Activated effector memory CD4-positive, alpha-beta T cell treated with anti-CD3 and anti-CD28 coated beads, Interleukin-2, amount 50 U/mL, for 16 hours (primary cell): Measurements from ENCODE around the gene ZNF827.
A peak's percentile ranks its signal among the peaks of the same experiment; 100 is the strongest.

Experiments used
- DNase-seq: peaks from one replicate; pipeline ENCODE4 v3.0.0-alpha.2; 2020

The ZNF827 gene

DNA sequence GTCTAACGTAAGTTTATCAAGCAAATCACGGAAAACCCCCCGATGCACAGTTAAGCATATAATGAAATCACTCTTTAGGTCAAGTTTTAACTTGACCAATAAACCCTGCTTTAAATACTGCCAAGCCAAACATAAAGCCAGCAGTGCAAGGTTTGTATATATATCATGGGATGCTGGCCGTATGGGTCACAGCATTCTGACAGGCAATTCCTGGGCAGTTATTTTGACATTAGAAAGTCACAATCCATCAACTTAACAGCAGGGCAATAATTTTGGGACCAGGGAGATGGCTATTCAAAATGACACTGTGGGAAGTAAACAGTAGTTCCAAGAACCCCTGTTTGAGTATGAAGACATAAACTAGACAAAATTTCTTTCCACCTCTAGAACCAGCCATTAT, 116.9 kb downstream of the ZNF827 start:
- no peak for DNase-seq

DNA sequence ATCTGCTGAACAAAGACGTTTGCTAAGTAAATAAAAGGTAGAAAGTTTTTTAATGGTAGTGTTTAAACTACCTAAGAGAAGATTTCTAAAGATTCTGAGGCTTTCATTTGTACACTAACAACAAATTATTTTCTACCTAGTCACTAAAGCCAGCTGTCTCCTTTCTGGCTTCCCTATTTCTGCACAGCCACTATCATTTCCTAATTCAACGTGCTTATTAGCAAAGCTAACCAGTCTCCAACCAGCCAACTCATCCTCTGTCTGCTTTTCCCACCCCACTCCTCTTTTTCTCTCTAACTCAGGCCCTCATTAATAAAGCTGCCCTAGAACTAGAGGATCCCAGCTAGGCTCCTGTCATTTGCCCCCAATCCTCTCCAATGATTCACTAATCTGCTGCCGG, 118.2 kb downstream of the ZNF827 start:
- DNase-seq = no peak

DNA sequence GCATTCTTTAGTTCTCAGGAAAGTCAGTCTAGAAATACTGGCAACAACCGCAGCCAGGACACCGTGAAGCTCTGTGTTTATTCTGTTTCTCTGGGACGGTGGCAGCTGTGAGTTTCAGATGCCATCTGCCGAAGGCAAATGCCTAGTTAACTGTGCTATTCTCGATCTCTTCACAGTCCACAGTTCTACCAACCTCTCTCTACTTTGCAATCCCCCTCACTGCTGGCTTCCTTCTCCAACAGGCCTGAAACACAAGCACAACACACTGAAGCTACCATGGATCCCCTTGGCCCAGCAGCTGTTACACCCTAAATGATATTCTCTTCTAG, 118.8 kb downstream of the ZNF827 start:
- DNase-seq = no peak

DNA sequence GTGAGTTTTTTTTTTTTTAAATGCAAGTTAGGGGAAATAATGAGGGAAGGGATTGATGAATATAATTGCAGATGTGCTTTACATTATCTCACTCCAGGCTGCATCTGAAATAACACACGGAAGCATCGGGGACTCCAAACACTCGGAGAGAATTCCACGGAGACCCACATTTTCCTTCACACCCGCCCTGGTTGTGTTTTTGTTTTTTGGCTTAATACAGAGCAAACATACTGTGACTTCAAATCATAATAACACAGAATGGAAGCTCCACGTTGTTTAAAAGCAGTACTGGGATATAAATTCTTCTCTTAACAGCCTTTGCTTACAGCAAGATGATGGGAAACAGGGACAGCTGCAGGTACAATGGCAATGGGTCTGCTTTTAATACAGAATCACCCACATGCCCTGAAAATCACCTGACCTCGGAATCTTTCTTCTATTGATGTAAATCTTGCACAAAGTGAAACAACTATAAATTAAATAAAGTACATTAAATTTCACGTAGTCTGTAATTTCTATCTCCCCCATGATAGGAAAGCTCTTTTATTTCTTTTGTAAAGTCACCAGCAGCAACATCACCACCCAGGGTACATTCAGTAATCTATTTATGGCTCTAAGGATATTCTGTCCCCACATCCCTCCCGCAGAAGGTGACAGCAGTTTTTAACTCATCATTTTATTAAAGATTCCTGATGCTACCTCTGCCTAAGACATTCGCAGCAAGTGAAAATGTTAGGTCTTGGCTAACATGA, 119.3 kb downstream of the ZNF827 start:
- DNase-seq = no peak

DNA sequence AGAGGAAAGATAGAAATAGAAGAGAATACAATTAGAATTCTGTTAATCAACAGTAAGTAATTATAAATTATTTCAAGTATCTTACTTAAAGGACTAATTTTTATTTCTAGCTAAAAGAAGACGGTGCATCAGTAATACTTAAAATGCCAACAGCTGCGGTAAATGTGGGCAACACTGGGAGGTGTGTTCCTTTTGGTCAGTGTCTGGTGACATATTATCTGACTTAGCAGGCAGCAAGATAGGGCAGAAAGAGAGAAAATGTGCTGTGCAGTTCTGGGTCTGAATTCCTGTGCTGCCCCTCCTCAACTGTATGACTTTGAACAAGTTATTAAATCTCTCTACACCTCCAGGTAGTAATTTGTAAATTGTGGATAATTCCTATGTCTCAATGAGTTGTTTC, 120.6 kb downstream of the ZNF827 start:
- no peak for DNase-seq

DNA sequence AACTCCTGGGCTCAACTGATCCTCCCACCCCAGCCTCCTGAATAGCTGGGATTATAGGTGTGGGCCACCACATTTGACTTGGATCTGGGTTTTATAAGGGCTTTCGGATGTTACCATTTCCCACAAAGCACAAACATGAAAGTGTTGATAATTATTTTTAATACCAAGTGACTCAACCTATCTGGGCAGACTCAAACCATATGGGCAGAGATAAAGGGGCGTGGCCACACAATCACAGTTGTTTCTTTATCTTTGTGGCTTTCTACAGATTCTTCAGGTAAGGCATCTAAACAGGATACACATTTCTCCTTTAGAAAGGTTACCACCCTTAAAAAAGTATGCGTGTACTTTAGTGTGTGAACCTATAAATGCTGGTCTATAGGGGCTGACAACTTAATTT, 122.5 kb downstream of the ZNF827 start:
- no peak for DNase-seq

DNA sequence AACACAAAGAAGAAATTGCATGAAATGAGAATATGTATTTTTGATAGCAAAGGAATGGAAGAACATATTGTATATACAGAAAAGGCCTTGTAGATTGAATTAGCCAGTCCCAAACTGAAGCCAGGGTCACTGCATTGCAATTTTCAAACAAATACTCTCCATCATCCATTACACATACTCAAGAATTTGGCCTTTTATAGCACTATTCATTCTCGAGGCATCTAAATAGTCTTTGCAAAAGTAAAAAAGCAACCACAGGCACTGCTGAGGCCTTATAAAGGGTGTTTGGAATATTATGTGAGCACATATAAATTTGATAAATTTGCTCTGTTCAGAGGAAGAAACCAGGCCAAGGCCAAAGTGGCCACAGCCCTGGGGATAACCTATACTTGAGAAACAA, 123.0 kb downstream of the ZNF827 start:
- DNase-seq = no peak

DNA sequence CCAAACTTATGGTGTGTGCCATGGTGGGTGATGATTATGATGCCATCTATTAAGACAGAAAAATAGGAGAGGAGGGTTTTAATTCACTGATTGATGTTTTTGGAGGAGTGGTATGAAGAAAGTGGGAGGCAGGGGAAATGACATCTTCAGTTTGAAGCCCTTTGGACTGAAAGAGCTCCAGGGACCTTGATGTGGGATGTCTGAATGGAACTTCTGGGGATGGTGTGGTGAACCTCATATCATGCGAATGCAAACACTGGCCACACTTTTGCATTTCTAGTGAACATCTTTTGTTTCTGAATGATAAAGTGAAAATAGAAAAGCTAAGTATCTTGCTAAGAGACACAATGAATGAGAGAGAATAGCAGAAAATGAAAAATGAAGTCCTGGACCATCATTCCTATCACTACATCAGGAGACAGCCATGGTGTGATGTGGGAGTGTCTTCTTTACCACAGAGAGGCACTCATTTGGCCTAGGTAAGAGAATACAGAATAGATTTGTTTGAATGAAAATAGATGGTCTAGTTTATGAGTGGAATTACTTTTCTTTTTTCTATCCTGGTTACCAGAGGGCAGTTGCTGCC, 123.5 kb downstream of the ZNF827 start:
- DNase-seq = no peak

DNA sequence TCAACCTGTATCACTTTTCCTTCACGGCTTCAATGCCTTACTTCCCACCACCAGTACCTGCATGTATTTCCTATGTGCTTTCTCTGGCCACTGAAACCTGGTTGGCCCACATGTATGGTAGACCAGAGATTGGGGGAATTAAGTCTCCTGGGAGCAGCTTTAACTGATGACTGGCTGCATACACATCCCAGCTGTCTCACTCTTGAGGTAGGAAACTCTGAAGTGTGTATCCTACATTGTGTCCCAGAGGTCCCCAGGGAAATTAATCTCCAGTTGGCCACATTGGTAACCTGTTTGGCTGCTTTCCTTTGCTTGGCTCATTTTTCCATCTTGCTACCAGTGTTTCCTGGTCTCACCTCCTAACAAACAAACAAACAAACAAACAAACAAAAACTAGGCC, 124.4 kb downstream of the ZNF827 start:
- DNase-seq = no peak

DNA sequence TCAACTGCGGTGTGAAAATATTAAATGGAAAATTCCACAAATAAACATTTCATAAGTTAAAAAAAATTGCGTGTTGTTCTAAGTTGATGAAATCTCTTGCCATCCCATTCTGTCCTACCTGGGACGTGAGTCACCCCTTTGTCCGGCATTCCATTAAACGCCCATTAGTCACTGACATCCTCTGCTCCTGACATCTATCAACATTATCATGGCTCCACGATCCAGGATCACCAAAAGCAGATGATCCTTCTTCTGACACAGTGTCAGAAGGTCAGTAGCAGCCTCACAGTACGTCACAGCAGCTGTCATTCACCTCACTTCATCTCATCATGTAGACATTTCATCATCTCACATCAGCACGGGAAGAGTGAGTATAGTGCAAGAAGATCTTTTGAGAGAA, 125.7 kb downstream of the ZNF827 start:
- DNase-seq = no peak

DNA sequence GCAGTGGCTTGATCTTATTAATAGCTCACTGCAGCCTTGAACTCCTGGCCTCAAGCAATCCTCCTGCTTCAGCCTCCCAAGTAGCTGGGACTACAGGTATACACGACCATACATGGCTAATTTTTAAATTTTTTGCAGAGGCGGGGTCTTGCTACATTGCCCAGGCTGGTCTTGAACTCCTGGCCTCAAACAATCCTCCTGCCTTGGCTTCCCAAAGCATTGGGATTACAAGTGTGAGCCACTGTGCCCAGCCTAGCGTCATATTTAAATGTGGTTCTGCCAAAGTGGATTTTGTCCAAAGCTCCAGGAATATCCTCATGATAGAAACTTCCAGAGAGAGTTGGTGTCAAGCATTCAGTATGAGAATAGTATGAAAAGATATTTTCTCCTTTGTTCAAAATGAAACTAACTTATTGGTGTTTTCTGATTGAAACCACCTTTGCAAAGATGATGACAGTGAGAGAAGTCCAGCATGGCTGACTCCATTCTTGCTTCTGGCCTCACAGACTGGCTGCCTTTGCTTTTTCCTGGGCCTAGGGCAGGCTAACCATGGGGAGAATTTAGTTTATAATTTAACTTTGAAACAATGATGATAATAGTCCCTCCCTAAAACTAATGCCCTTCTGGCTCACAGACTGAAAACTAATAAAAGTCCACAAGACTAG, 129.6 kb downstream of the ZNF827 start:
- DNase-seq = no peak

DNA sequence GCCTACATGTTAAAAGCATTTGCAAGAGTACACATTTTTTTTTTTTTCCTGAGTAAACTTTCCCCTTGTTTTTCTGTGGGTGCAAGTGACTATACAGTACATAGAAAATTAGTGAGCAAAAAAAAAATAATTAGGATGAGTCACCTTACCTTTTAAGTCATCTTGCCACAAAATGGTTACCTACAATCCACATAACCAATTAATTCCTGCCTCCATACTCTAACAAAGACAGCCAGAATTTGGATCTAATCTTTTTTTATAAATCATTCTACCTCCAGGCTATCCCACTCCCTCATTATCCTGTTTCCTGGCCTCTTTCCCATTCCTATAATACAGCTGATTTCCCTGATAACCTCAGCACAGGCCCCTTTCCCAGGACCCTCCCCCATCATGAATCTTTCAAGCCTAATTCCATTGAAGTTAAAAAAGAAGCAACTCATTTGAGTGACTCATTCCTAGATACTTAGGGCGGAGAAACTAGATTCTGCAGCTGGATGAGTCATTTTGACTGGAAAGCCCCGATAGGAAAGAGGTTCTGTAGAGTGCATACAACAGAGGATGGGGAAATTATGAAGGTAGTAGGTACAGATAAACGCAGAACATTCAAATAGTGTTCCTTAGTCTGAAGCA, 130.5 kb downstream of the ZNF827 start:
- peak; percentile 68 for DNase-seq

DNA sequence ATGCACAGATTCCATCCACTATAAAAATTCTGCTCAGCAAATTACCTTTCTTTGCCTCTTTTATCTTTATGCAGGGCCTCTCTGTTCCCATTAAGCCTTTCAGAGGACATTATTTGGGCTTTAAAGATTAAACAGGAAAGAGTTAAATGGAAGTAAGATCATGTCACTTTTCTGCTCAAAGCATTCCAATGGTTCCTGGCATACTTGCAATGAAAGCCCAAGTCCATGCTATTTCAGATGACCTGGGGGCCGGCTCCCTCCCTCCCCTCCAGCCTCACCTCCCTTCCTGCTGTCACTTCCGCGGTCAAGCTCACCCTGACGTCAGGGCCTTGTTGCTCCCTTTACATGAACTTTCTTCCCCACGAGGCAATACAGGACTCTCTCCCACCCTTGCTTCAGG, 133.1 kb downstream of the ZNF827 start:
- no peak for DNase-seq

DNA sequence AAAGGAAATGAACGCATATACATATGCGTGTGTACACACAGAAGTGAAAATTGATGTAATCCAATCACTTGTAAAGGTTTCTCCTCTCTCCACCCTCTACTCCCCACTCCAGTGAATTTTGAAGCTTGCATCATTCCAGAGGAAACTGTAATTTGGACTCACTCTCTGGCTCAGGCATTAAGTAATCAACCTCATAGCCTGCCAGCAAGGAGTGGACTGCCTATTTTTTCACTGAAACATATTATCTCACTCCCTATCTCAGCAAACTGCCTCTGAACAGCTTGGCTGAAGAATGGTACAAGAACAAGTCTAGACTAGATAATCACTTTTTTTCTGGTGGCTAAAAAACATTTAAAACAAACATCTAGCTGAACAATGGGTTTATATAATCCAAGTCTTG, 134.5 kb downstream of the ZNF827 start:
- no peak for DNase-seq

DNA sequence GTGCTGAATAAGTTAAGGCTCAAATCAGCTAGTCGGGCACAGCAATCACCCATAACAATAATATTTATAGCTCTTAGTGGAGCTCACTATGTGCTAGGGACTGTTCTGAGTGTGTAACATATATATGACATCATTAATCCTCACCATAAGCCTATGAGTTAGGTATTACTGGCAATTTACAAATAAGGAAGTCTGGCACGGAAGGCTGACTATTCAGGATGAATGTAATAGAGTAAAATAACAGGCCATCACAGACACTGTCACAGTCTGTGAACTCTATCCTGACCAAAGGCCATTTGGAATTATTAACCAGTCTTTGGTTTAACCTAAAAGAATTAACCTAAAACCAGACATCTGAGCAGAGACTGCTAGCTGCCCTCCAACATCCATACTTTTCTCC, 139.4 kb downstream of the ZNF827 start:
- DNase-seq = no peak

DNA sequence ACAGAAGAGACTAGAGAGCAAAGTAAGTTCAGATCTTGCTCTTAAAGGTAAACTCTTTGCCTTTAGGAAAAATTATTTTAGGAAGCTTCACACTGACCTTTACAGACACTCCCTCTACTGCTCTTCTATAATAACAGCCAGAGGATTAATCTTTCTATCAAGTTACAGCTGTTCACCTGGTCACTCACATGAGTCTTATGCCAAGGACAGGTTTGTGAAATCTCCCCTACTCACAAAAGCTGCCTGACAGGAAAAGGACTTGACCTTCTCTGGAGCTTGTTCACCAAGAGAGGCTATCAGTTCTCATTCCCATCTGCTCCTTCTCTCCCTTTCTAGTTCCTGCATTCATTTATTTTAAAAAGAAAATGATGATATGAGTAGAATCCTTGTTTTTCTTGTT, 141.3 kb downstream of the ZNF827 start:
- no peak for DNase-seq

DNA sequence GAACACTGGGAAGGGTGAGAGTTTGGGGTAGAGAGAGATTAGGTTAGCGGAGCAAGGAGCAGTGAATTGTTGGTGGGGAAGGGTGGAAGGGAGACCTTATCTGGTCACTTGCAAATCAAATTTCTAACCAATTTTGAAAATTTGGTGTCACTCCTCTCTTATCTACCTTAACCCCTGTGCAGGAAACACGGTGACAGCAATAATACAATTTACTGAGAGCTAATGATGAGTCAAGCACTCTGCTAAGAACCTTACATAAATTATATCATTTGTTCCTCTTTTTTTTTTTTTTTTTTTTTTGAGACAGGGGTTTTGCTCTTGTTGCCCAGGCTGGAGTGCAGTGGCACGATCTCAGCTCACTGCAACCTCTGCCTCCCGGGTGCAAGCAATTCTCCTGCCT, 142.3 kb downstream of the ZNF827 start:
- DNase-seq = no peak

DNA sequence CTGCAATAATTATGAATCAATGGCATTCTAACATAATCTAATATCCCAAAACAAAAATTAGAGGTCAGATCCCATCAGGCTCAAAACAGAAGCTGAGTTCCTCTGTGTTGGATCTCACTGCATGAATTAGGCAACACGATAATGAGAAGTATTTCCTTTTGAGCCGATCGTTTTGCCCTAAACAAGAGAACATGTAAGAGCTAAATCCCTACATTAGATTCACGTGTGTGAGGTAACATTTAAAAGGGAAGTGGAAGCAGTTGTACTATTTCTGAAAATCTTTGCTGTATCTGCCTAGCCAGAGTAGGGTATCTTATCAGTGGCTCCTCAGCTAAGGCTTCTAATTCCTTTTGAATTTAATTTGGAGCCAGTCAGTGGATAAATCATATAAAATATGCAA, 143.1 kb downstream of the ZNF827 start:
- DNase-seq = no peak

DNA sequence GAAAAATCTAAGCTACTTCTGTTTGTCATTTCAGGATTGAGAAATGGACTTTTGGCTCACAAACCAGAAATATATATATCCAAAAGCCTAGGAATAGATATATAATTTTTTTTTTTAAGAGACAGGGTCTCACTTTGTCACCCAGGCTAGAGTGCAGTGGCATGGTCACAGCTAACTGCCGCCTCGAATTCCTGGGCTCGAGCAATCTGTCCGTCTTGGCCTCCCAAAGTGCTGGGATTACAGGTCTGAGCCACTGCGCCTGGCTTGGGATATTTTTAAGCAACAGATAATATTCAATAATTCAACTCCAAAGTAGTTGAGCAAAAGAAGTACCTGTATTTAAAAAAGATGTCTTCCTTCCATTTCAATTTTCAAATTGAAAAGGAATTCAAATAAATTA, 146.2 kb downstream of the ZNF827 start:
- no peak for DNase-seq

DNA sequence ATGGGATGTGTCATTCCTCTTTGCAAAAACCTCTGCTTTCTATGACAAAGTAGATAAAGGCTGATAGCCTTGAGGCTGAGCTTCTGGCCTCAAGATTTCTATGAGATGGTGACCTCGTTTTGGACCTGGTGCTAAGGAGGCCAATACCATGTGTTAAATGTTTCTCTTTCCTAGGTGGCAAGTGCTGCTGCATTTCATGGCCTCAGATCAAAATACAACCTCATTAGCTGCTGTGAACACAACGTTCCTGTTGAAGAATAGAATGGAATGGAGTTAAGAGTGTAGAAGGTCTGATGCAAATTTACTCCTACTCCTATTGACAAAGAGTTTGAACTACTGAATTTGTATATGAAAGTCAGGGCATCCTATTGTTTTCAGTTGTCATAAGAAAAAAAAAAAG, 146.6 kb downstream of the ZNF827 start:
- DNase-seq = no peak

DNA sequence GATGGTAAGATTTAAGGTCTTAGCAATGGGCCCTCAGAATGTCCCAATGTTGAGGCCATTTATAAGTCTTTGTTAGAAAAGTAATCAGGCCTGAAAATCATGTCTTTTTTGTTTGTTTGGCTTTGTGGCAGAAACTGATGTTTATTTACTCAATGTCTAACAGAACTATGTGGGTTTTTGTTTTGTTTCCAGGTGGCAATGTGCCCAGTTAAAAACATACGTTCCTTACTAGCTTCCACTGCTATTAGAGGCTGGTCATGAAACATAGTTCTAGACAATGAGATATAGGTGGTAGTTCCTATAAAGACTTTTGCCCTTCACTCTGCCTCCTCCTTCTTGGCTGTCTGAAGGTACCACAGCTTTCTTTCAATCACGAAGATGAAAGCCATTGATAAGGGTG, 149.9 kb downstream of the ZNF827 start:
- DNase-seq = no peak

DNA sequence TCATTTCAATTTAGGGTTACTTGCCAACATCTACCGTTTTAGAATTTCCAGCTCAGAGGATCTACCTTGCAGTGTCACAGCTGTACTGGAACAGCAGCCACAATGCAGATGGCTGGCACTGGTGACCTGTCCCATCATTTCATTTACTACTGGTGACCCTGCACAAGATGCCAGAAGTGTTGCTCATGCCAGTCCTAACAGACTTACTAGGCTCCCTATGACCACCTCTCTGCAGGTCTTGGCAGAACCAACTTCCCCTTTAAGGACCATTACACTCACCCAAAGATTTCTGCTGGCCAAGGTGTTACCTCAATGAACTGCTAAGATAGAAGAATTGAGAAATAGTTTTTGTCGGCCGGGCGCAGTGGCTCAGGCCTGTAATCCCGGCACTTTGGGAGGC, 151.8 kb downstream of the ZNF827 start:
- DNase-seq = no peak

DNA sequence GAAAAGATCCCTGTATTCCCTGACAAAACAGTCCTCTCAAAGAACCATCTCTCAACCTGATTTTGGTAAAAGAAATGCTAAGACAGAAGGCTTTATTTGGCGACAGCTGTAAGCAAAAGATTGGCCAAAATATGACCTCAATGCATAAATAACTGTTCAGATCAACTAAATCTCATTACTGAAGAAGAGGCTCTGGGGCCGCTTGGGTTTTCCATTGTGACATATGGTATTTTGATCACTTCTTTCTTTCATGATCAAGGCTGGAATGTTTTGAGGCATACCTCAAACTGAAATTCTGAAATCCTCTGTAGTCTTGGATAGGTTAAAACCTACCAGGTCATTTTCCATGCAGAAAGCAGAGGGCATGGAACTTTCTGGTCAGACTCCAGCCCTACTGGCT, 152.4 kb downstream of the ZNF827 start:
- DNase-seq = no peak

DNA sequence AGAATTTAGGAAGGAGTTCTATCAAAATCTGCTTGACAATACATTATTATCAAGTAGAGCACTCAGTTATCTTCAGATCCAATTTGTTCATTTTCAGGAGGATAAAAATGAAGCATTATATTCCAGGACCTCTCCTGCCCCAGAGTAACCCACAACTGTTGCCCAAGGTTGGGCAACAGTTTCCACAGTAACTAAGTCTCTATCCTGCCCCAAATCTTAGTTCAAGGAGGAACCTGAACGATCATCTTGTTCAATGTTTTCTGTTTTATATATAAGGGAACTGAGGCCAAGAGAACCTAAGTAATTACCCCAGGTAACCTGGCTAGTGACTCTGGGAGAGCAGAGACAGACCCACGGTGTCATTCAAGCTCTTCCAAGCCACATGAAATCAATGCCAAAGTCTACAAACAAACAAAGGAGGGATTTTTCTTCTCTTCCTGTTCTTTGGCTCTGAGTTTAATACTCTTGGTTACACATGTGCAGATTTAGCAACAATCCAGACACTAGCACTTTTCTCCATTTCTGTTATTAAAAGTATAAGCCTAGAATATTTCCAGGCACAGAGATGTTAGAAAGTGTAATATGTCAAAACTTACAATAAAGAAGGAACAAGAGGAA, 153.1 kb downstream of the ZNF827 start:
- no peak for DNase-seq
